Caki2 (cell line): ENCODE results near the gene SIRT1. TPM values are rescaled to one million over a fixed set of nuclear protein-coding genes. Genes with fewer than 3 reads are reported as not detected.
"Not testable (repeated sequence)": the region's sequence is repeated elsewhere in the genome, so short reads cannot be mapped to it uniquely, and the experiment has no call there.

Experiments
- DNase-seq: peaks from one replicate; pipeline ENCODE4 v3.0.0-alpha.2; 2015; ENCODE audit warnings: low read depth
- in situ Hi-C: cut with HindIII; loops from 2 replicates; pipeline ENCODE4 v1.10.0; 2016; ENCODE audit warnings: low sequenced_read_pairs, low pct_unique_long_range_greater_than_20kb, mixed read lengths
- total RNA-seq: library from RNA; depleted of rRNA; stranded (reverse); fragments of >200 nt; shearing (Covaris generic); gene quantifications from 2 replicates; pipeline ENCODE4 v1.2.3, GENCODE V29; 2014; ENCODE audit warnings: low replicate concordance; rRNA removed

Gene SIRT1
- total RNA-seq: 6.6 and 7.7 TPM in 2 replicates

DNA sequence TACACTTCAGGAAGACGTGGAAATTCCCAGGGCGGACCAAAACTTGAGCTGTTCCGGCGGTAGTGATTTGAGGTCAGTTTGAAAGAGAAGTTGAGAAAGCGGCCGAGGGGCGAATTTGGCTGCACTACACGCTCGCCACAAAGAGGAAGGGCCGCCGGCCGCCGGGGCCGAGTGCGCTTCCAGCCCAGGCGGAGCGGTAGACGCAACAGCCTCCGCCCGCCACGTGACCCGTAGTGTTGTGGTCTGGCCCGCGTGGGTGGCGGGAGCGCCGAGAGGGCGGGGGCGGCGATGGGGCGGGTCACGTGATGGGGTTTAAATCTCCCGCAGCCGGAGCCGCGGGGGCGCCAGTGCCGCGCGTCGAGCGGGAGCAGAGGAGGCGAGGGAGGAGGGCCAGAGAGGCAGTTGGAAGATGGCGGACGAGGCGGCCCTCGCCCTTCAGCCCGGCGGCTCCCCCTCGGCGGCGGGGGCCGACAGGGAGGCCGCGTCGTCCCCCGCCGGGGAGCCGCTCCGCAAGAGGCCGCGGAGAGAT, at the start of gene SIRT1:
SIRT1 (plus strand) TSS at position 344 of the 529 bp plus-strand sequence; CDS start at position 410, 66 bp downstream.
- peak; percentile 87 for DNase-seq

GRCh38 chr10:67835541-67836394, 48.7 kb upstream of the SIRT1 start:
- DNase-seq, in situ Hi-C loops: not testable (repeated sequence)

More for the DNA sequence above, at the start of gene SIRT1:
- in situ Hi-C loops: no loop called here

DNA sequence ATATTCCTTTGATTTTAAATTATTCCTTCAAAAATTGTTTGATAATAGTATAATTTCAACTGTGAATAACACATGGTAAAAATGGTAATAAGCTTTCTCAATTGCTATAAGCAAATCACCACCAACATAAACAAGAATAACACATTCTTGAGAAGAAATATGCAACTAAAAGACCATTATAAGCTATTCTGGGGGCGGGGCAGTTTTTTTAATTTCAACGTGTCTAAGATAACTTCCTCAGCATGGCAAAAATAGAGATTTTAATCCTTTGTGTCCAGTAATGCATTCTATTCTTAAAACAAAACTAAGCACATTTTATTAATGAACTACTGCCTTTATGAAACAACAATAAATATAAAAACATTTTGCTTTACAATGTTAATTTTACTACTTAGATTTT, 48.0 kb upstream of the SIRT1 start:
- in situ Hi-C loops: no loop called here
- DNase-seq: no peak

DNA sequence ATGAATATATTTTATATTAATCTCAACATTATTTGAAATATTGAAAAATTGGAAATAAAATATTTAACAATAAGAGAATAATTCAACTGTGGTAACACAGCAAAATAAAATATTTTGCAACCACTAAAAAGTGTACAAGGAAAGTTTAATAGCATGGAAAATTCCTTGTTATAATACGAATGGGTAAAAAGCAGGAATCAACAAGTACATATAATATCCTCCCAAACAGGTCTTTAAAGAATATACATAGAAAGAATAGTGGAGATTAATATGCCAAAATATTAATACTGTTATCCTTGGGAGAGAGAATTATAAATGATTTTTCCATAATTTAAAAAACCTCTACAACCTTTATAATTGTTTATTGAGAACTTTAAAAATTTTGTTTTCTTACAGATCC, 47.5 kb upstream of the SIRT1 start:
- DNase-seq: no peak
- in situ Hi-C loops: no loop called here

DNA sequence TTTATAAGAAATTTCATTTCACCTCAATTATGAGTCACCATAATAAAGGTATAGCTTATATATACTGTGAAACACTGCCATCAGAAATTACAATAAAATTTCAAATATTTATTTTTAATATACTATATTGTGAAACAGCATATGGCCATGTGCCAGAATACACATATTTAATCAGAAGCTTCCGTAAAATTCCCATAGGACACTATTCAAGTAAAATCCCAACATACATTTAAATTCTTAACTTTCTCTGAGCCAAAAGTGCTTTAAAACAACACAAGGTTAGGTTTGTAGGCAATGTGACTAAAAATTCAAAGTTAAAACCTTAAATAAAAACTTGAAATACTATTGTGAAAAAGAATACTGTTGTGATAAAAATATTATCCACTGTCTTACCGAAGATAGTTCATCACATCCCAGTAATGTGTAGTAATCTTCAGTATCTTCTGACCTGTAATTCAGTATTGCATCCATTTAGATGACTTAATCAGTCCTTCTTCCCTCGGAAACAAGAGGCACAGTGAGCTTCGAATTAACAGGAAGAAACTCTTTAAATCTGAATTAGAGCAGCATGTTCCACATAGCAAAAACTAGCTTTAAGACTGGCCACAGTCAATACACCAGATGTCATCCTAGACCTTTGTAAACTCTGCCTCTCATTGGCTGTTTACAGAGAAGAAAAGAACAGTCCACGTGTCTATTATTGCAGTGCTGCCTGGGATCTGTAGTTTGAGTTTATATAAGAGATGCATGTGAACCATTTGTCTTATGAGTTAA, 46.7 kb upstream of the SIRT1 start, which contains the start of gene DNAJC12:
DNAJC12 (minus strand) TSS at position 648 of the 774 bp plus-strand sequence; CDS start at position 471, 177 bp downstream.
- in situ Hi-C loops: no loop called here
- DNase-seq: peak; percentile 40

DNA sequence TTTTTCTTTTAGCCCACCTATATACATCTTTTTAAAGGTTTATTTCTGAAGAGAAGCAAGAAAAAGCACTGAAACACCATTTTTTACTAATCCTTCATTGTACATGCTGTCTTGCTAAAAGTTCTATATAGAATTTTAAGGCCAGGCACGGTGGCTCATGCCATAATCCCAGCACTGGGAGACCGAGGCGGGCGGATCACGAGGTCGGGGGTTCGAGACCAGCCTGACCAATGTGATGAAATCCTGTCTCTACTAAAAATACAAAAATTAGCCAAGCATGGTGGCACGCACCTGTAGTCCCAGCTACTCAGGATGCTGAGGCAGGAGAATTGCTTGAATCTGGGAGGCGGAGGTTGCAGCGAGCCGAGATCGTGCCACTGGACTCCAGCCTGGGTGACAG, 44.9 kb upstream of the SIRT1 start:
- in situ Hi-C loops, DNase-seq: not testable (repeated sequence)

- in situ Hi-C loops: no loop called here
- DNase-seq: no peak
Measured at GRCh38 chr10:67839951-67840350, 44.5 kb upstream of the SIRT1 start.

GRCh38 chr10:67841737-67842136, 42.7 kb upstream of the SIRT1 start:
- DNase-seq: no peak

DNA sequence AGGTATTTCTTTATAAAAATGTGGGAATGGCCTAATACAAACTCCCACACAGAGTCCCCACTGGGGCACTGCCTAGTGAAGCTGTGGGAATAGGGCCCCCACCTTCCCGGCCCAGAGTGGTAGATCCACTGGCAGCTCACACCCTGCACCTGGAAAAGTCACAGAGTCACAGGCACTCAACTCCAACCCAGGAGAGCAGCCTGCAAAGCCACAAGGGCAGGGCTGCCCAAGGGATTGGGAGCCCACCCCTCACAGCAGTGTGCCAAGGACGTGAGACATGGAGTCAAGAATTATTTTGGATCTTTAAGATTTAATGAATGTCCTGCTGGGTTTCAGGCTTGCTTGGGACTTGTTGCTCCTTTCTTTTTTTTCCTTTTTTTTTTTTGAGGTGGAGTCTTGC, 41.2 kb upstream of the SIRT1 start:
- in situ Hi-C loops: no loop called here

More at GRCh38 chr10:67841737-67842136, 42.7 kb upstream of the SIRT1 start:
- in situ Hi-C loops: no loop called here

GRCh38 chr10:67849331-67850011, 35.0 kb upstream of the SIRT1 start:
- in situ Hi-C loops: loop anchor here (10.0 kb wide), 1 partner anchor 65 kb away; no protein-coding TSS in a partner anchor
- DNase-seq: peak; percentile 90

More for the DNA sequence above, 41.2 kb upstream of the SIRT1 start:
- no peak for DNase-seq

DNA sequence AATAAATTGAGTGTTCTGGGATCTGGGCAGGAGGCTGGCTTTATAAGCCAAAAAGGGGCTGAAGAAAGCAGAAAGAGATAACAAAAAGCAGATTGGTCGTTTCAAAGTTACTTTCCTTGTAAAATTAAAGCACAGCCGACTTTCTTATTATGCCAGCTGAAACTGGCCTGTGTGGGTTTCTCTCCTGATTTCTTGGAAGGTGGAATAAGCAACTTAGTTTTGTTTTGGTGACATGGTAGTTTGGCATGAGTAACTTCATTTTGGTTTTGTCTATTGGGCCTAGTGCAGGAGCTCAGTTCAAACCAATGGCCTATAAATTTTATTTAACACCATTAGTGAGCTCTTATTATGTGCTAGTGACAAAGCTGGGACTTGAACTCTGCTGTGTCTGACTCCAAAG, 33.3 kb upstream of the SIRT1 start:
- in situ Hi-C loops: loop anchor here (10.0 kb wide), 1 partner anchor 64 kb away; no protein-coding TSS in a partner anchor
- DNase-seq: no peak

- no peak for DNase-seq
Measured at GRCh38 chr10:67852761-67853160, 31.7 kb upstream of the SIRT1 start.

GRCh38 chr10:67853512-67853911, 30.9 kb upstream of the SIRT1 start:
- DNase-seq: no peak
- in situ Hi-C loops: loop anchor here (10.0 kb wide), 1 partner anchor 61 kb away; no protein-coding TSS in a partner anchor

More at GRCh38 chr10:67852761-67853160, 31.7 kb upstream of the SIRT1 start:
- in situ Hi-C loops: loop anchor here (10.0 kb wide), 1 partner anchor 62 kb away; no protein-coding TSS in a partner anchor

DNA sequence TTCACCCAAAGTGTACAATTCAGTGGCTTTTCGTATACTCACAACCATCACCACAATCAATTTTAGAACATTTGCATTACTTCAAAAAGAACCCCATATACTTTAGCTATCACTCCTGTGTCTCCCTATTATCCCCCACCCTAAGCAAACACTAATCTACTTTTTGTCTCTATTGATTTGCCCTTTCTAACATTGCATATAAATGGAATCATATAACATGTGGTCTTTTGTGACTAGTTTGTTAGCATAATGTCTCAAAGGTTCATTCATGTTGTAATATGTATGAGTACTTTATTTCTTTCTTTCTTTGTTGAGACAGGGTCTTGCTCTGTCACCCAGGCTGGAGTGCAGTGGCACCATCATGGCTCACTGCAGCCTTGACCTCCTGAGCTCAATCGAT, 25.5 kb upstream of the SIRT1 start:
- no peak for DNase-seq
- in situ Hi-C loops: loop anchor here (10.0 kb wide), 1 partner anchor 56 kb away; no protein-coding TSS in a partner anchor

DNA sequence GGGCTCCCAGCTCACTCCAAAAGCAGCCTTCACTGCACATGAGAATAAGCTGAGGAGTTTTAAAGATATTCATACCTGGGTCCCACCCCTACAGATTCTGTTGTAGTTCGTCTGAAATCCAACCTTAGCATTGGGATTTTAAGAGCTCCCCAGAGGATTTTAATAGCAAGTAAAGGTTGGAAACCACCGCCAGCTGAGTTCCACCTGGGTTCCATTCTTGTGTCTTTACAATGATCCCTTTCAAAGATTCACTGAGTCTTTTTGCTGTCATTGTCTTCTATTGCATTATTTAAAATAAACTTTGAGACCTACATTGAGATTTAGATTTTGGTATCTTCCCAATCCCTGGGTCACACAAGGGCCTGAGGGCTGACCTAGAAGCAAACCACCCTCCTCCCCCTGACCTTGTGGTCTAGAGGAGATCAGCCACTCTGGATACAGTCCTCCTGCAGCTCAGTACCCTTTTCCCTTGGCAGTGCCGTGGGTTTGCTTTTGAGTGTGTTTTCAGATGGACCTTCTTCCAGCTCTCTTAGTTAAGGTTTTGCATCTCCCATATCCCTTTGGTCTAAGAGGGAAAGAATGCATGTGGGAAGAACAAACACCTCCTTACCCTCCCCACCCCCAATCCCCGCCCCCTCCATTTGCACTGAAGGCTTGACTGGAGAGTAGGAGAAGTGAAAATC, 22.6 kb upstream of the SIRT1 start:
- no peak for DNase-seq
- in situ Hi-C loops: no loop called here

DNA sequence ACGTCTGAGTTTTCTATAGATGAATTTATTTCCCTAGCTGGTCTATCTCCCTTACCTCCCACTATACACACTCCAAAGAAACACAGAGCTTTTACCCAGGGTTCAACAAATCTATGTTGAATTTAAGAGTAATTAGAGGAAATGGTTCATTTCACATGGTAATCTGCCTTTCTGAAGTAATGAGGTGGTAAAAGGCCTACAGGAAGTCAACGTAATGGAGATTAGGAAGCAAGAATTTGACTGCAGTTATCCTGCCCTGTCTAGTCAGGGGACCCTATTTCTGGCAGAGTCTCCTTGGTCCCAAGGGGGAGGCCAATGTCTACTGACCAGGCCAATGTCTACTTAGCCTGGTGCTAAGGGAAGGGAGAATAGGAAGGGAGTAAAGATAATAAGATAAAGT, 21.4 kb upstream of the SIRT1 start:
- no peak for DNase-seq
- in situ Hi-C loops: no loop called here

GRCh38 chr10:67864607-67865371, 19.7 kb upstream of the SIRT1 start:
- in situ Hi-C loops: no loop called here

More at GRCh38 chr10:67864607-67865371, 19.7 kb upstream of the SIRT1 start:
- DNase-seq: no peak
